GM12878 (cell line): Measurements from ENCODE around the gene THSD8. TPM values are rescaled to one million over a fixed set of nuclear protein-coding genes. Genes with fewer than 3 reads are reported as not detected.
A peak's percentile ranks its signal among the peaks of the same experiment; 100 is the strongest.

Experiments
- BACH1 ChIP-seq: fragments of 450-650 bp; IDR thresholded peaks from 2 replicates; pipeline ENCODE4 v1.6.1; 2017; ENCODE audit warnings: mild to moderate bottlenecking, borderline replicate concordance
- BHLHE40 ChIP-seq, 2 experiments: fragments of 450-650 bp in 1 of 2; IDR thresholded peaks; 2 replicates each; pipeline ENCODE4 v1.6.1; 2011 to 2017; ENCODE audit warnings: low read depth in 2 of 2, borderline replicate concordance in 1 of 2, improper control_type of control experiment in 1 of 2, low read length in 1 of 2, mild to moderate bottlenecking in 1 of 2
- BMI1 ChIP-seq: fragments of 450-650 bp; IDR thresholded peaks from 2 replicates; pipeline ENCODE4 v1.6.1; 2016; ENCODE audit warnings: mild to moderate bottlenecking, moderate library complexity, borderline replicate concordance
- FOS ChIP-seq: IDR thresholded peaks from 3 replicates; pipeline ENCODE4 v1.6.1; 2011; ENCODE audit warnings: borderline replicate concordance; ENCODE audit not compliant: insufficient read length; ENCODE audit errors: extremely low read depth
- FOXM1 ChIP-seq: IDR thresholded peaks from 2 replicates; pipeline ENCODE4 v1.6.1; 2012; ENCODE audit warnings: low read depth, mild to moderate bottlenecking, inconsistent platforms, low read length, moderate library complexity
- GATAD2B ChIP-seq: fragments of 450-650 bp; conservative IDR thresholded peaks from 2 replicates; pipeline ENCODE4 v1.6.1; 2017; ENCODE audit warnings: low read depth, mild to moderate bottlenecking, moderate library complexity
- HCFC1 ChIP-seq: fragments of 150-350 bp; IDR thresholded peaks from 2 replicates; pipeline ENCODE4 v1.6.1; 2014; ENCODE audit warnings: low read length
- HDGF ChIP-seq: fragments of 450-650 bp; IDR thresholded peaks from 2 replicates; pipeline ENCODE4 v1.6.1; 2016; ENCODE audit warnings: antibody characterized with exemption
- IKZF2 ChIP-seq, 2 experiments: fragments of 450-650 bp; IDR thresholded peaks; 2 replicates each; pipeline ENCODE4 v1.6.1; 2017; ENCODE audit warnings: mild to moderate bottlenecking in 2 of 2, moderate library complexity in 2 of 2
- JUND ChIP-seq: IDR thresholded peaks from 2 replicates; pipeline ENCODE4 v1.6.1; 2012; ENCODE audit warnings: low read depth, mild to moderate bottlenecking, low read length, improper control_type of control experiment, moderate library complexity
- LARP7 ChIP-seq: fragments of 450-650 bp; IDR thresholded peaks from 2 replicates; pipeline ENCODE4 v1.6.1; 2017; ENCODE audit warnings: mild to moderate bottlenecking
- NR2F1 ChIP-seq: fragments of 450-650 bp; conservative IDR thresholded peaks from 2 replicates; pipeline ENCODE4 v1.6.1; 2017; ENCODE audit warnings: mild to moderate bottlenecking
- RAD21 ChIP-seq: IDR thresholded peaks from 2 replicates; pipeline ENCODE4 v1.6.1; 2011; ENCODE audit warnings: mild to moderate bottlenecking, low read depth, low read length, moderate library complexity; ENCODE audit not compliant: insufficient read depth
- RB1 ChIP-seq: fragments of 450-650 bp; formaldehyde crosslinking; IDR thresholded peaks from 2 replicates; pipeline ENCODE4 v1.6.1; 2017; ENCODE audit warnings: mild to moderate bottlenecking, borderline replicate concordance
- RCOR1 ChIP-seq: conservative IDR thresholded peaks from 2 replicates; pipeline ENCODE4 v1.6.1; 2012; ENCODE audit warnings: low read depth, low read length, improper control_type of control experiment
- RFX5 ChIP-seq: IDR thresholded peaks from 2 replicates; pipeline ENCODE4 v1.6.1; 2011; ENCODE audit warnings: low read depth, low read length, improper control_type of control experiment
- SMARCA5 ChIP-seq: fragments of 450-650 bp; IDR thresholded peaks from 2 replicates; pipeline ENCODE4 v1.6.1; 2017; ENCODE audit warnings: mild to moderate bottlenecking
- SREBF1 ChIP-seq: IDR thresholded peaks from 2 replicates; pipeline ENCODE4 v1.6.1; 2012; ENCODE audit warnings: mild to moderate bottlenecking, low read length
- STAT1 ChIP-seq: fragments of 450-650 bp; conservative IDR thresholded peaks from 2 replicates; pipeline ENCODE4 v1.6.1; 2014; ENCODE audit warnings: antibody characterized with exemption, mild to moderate bottlenecking
- USF1 ChIP-seq: IDR thresholded peaks from 2 replicates; pipeline ENCODE4 v1.6.1; 2011; ENCODE audit warnings: borderline replicate concordance, low read depth, mild to moderate bottlenecking, moderate library complexity, mixed read lengths, low read length; ENCODE audit not compliant: insufficient read depth; ENCODE audit errors: extremely low read length
- USF2 ChIP-seq: IDR thresholded peaks from 2 replicates; pipeline ENCODE4 v1.6.1; 2011; ENCODE audit warnings: low read depth, low read length, improper control_type of control experiment, borderline replicate concordance
- WRNIP1 ChIP-seq: IDR thresholded peaks from 2 replicates; pipeline ENCODE4 v1.6.1; 2011; ENCODE audit warnings: low read depth, low read length, improper control_type of control experiment, borderline replicate concordance
- YY1 ChIP-seq: IDR thresholded peaks from 2 replicates; pipeline ENCODE4 v1.6.1; 2011; ENCODE audit warnings: low read depth, mild to moderate bottlenecking, low read length
- ZNF384 ChIP-seq: IDR thresholded peaks from 2 replicates; pipeline ENCODE4 v1.6.1; 2012; ENCODE audit warnings: low read depth, mild to moderate bottlenecking, low read length, improper control_type of control experiment, borderline replicate concordance
- polyA plus RNA-seq, 11 experiments: library from polyadenylated mRNA; depleted of rRNA in 4 of 11; unstranded in 6 of 11; stranded (reverse) in 5 of 11; fragments of >200 nt; fragmentation: Nextera tagmentation in 4 of 11; fragmentation: Illumina TruSeq in 1 of 11; extraction: Ambion mirVana in 4 of 11; extraction: Trizol in 1 of 11; gene quantifications; 1 replicate in 1 of 11; 2 replicates in 10 of 11; pipeline versions ENCODE4 v1.2.1 to v1.2.3, GENCODE V29; 2011 to 2016; ENCODE audit warnings: inconsistent platforms in 2 of 11, missing spikeins in 2 of 11, low read depth in 1 of 11
- total RNA-seq, 4 experiments: library from RNA; depleted of rRNA in 3 of 4; stranded (reverse); fragments of >200 nt in 3 of 4; fragmentation: Illumina TruSeq in 1 of 4; extraction: Trizol in 1 of 4; gene quantifications; 2 replicates each; pipeline versions ENCODE4 v1.2.1 to v1.2.3, GENCODE V29; 2013 to 2021
- TF ChIP-seq, protein P1 (sequence below), 3 experiments: IDR thresholded peaks in 2 of 3; conservative IDR thresholded peaks in 1 of 3; 2 replicates each; pipeline ENCODE4 v1.5.1; 2011; ENCODE audit warnings: low read depth in 3 of 3, low read length in 3 of 3, mild to moderate bottlenecking in 3 of 3, control low read depth in 2 of 3, moderate library complexity in 2 of 3, inconsistent platforms in 1 of 3, mixed read lengths in 1 of 3; ENCODE audit not compliant: control insufficient read depth in 2 of 3, insufficient read depth in 1 of 3; ENCODE audit errors: extremely low read depth in 1 of 3

Gene THSD8
- total and polyA plus RNA-seq, 10 of the 15 experiments (the other 5 are each of a cell fraction or from before 2014, with no cell fraction given) = 0.24 to 32.3 (median 21.3) TPM; not detected in 2

DNA sequence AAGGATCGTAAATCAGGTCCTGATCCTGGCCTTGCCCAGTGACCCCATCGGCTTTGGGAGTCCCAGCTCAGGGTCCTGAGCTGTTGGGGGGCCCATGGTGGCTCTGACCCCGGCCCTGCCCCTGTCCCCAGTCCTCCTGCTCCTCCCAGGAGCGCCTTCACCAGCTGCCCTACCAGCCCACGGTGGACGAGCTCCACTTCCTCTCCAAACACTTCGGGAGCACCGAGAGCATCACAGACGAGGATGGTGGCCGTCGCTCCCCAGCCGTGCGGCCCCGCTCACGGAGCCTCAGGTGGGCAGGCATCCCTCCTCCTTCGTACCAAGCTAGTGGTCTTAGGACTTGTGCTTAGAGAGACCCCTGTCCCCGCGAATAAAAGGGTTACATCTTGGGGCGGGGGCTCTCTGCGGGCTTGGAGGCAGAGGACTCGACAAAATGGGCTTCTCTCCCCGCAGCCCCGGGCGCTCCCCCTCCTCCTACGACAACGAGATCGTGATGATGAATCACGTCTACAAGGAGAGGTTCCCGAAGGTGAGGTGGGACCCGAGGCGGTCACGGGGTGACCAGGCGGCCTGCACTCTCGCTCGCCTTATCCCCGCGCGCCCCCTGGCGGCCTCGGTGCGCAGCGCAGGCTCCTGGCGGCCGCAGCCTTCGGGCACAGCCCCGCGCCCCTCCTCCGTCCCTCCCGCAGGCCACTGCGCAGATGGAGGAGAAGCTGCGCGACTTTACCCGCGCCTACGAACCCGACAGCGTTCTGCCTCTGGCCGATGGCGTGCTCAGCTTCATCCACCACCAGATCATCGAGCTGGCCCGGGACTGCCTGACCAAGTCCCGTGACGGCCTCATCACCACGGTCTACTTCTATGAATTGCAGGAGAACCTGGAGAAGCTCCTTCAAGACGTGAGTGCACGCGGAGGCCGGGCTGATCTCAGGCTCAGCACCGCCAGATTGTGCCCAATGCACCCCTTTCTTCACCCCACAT is 45.6 kb downstream of the THSD8 start (continued):
- TF ChIP-seq, protein P1, sequence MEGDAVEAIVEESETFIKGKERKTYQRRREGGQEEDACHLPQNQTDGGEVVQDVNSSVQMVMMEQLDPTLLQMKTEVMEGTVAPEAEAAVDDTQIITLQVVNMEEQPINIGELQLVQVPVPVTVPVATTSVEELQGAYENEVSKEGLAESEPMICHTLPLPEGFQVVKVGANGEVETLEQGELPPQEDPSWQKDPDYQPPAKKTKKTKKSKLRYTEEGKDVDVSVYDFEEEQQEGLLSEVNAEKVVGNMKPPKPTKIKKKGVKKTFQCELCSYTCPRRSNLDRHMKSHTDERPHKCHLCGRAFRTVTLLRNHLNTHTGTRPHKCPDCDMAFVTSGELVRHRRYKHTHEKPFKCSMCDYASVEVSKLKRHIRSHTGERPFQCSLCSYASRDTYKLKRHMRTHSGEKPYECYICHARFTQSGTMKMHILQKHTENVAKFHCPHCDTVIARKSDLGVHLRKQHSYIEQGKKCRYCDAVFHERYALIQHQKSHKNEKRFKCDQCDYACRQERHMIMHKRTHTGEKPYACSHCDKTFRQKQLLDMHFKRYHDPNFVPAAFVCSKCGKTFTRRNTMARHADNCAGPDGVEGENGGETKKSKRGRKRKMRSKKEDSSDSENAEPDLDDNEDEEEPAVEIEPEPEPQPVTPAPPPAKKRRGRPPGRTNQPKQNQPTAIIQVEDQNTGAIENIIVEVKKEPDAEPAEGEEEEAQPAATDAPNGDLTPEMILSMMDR (IDR thresholded peaks at IDR 0.05 in 2 of 3, conservative IDR thresholded peaks at IDR 0.05 in 1 of 3; ENCODE audit: control insufficient read depth in 2 of 3, extremely low read depth in 1 of 3, insufficient read depth in 1 of 3, low read depth in 3 of 3, low read length in 3 of 3) = peak; percentile 92 to 98 (median 97); a peak in 5 of 6 replicates
- TF ChIP-seq RB1 = no peak
- TF ChIP-seq LARP7 = peak; percentile 74; the same call in 1 of the 2 replicates
- no peak for TF ChIP-seq SREBF1
- peak; percentile 60 for TF ChIP-seq USF1
- TF ChIP-seq RAD21 = peak; percentile 88
- peak; percentile 35; the same call in 1 of the 2 replicates for TF ChIP-seq HCFC1
- no peak for TF ChIP-seq RCOR1
- TF ChIP-seq RFX5 = no peak
- TF ChIP-seq BACH1 = peak; percentile 54
- TF ChIP-seq FOXM1 = no peak
- TF ChIP-seq GATAD2B = peak; percentile 36; the same call in 1 of the 2 replicates
- TF ChIP-seq BHLHE40 (IDR thresholded peaks at IDR 0.05; ENCODE audit: borderline replicate concordance in 1 of 2, low read depth in 2 of 2, low read length in 1 of 2) = peak; percentile 55 to 79
- no peak for TF ChIP-seq ZNF384
- TF ChIP-seq STAT1 = no peak; the same call in 1 of the 2 replicates
- peak; percentile 4 for TF ChIP-seq USF2
- no peak for TF ChIP-seq JUND
- no peak for TF ChIP-seq HDGF
- peak; percentile 51; the same call in 1 of the 2 replicates for TF ChIP-seq NR2F1
- TF ChIP-seq WRNIP1 = no peak
- TF ChIP-seq BMI1 = no peak
- TF ChIP-seq YY1 = peak; percentile 78
- TF ChIP-seq FOS = no peak
- TF ChIP-seq SMARCA5 = peak; percentile 70; the same call in 1 of the 2 replicates
- no peak for TF ChIP-seq IKZF2 (IDR thresholded peaks at IDR 0.05)
